ENCODE data around the gene ADM5. TPM values are rescaled to one million over a fixed set of nuclear protein-coding genes. Genes with fewer than 3 reads are reported as not detected.
A peak's percentile ranks its signal among the peaks of the same experiment; 100 is the strongest.

The ADM5 gene
- total and polyA plus RNA-seq, 10 of the 15 experiments (the other 5 are each of a cell fraction or from before 2014, with no cell fraction given), result 0.05 to 6.0 (median 1.2) TPM; not detected in 1

- TF ChIP-seq ESRRA (IDR thresholded peaks at IDR 0.05; ENCODE audit: low read length), result peak; percentile 74; the same call in 1 of the 2 replicates
- TF ChIP-seq PBX3 (IDR thresholded peaks at IDR 0.05; ENCODE audit: insufficient replicate concordance, low read depth, low read length), result no peak
- TF ChIP-seq BCL11A (IDR thresholded peaks at IDR 0.05; ENCODE audit: low read depth, low read length), result 0 out of 2 replicates have a peak, but pooled peaks have one; percentile 32
Observed at GRCh38 chr19:49677901-49678674, 11.3 kb upstream of the ADM5 start (continued).

GRCh38 chr19:49678985-49679770 lies 10.2 kb upstream of the ADM5 start:
- Histone ChIP-seq H3K4me1 (ENCODE audit: control insufficient read depth, insufficient read depth, low read length) (peaks cover 22% of the 10 kb centered on the region), H3K4me3 (peak overlapping the region; percentile 100), H3K9ac (ENCODE audit: control insufficient read depth, insufficient read depth, low read length) (peak overlapping the region; percentile 98; the same call in 1 of the 2 replicates), H3K79me2 (ENCODE audit: control insufficient read depth, insufficient read depth, low read length) (peaks cover 48% of the 10 kb centered on the region), H3K27me3 (replicated peaks in 1 of 2; ENCODE audit: control insufficient read depth in 2 of 2, insufficient read depth in 2 of 2, low read length in 1 of 2) (no peaks in the 10 kb centered on the region), H3K27ac (ENCODE audit: control insufficient read depth, insufficient read depth) (peak overlapping the region; percentile 42), H2AFZ (ENCODE audit: control insufficient read depth, low read depth, low read length) (no peak overlapping the region), H3K9me3 (replicated peaks; ENCODE audit: control insufficient read depth, insufficient read depth, low read length) (no peaks in the 10 kb centered on the region), H3K36me3 (ENCODE audit: control insufficient read depth in 2 of 2, insufficient read depth in 2 of 2, low read length in 1 of 2) (peaks cover 15 to 18% of the 10 kb centered on the region in 2 experiments), H4K20me1 (ENCODE audit: control insufficient read depth, insufficient read depth) (peaks cover 16% of the 10 kb centered on the region), H3K4me2 (ENCODE audit: control insufficient read depth, insufficient read depth) (peak overlapping the region; percentile 97)
- WGBS (ENCODE audit: insufficient coverage, insufficient replicate concordance, low lambda C conversion rate, missing lambda C conversion rate), result 26% methylated on average over 12 of the region's 12 CpGs
- intact Hi-C loops (cut with micrococcal nuclease; ENCODE audit: unreplicated experiment) (loop anchor here (5.0 kb wide), 1 partner anchor 188 kb away; the partner anchor contains the start of gene PNKP), in situ Hi-C loops (cut with MboI) (no loop called here)
- DNase-seq (ENCODE audit: low read depth, low spot score) (no peak), FAIRE-seq (no peak), ATAC-seq (no peak)
- CTCF ChIA-PET, result interaction anchor here (0.6 to 10.5 kb wide), 15 partner anchors 13 to 425 kb away, joined by 3 to 130 read pairs (median 7); partner anchors contain the start of genes BCL2L12, FLT3LG, IRF3 and NOSIP
- BruUV-seq (replicated peaks), result no TSS peak
- RAD21 ChIA-PET (ENCODE audit: unreplicated experiment), result interaction anchor here (0.8 to 8.6 kb wide), 9 partner anchors 14 to 176 kb away, joined by 3 to 131 read pairs (median 4); partner anchors contain the start of genes BCL2L12, IRF3, NOSIP and RRAS
- TF ChIP-seq SUZ12 (IDR thresholded peaks at IDR 0.05; ENCODE audit: unreplicated experiment), result no peak
- TF ChIP-seq PKNOX1 (IDR thresholded peaks at IDR 0.05), result peak; percentile 13; the same call in 1 of the 2 replicates
- TF ChIP-seq POLR2AphosphoS5 (IDR thresholded peaks at IDR 0.05; ENCODE audit: low read length), result peak; percentile 34; the same call in 1 of the 2 replicates
- SMC1A ChIA-PET (ENCODE audit: uncharacterized antibody, unreplicated experiment), result interaction anchor here (0.9 to 1.9 kb wide), 12 partner anchors 14 to 299 kb away, joined by 3 to 7 read pairs (median 3); partner anchors contain the start of genes BCL2L12, FLT3LG, IRF3 and NOSIP
- POLR2A ChIA-PET, result interaction anchor here (0.6 to 11.2 kb wide), 10 partner anchors 13 to 235 kb away, joined by 3 to 200 read pairs (median 6); partner anchors contain the start of genes AP2A1, BCL2L12, IRF3 and NOSIP
